GM18526 (cell line): ENCODE results near the gene CDK7.

ENCODE experiments used
- POLR2A ChIP-seq: IDR thresholded peaks from 3 replicates; pipeline ENCODE4 v1.6.1; 2011; ENCODE audit not compliant: insufficient read length; ENCODE audit errors: extremely low read depth

Gene CDK7

DNA sequence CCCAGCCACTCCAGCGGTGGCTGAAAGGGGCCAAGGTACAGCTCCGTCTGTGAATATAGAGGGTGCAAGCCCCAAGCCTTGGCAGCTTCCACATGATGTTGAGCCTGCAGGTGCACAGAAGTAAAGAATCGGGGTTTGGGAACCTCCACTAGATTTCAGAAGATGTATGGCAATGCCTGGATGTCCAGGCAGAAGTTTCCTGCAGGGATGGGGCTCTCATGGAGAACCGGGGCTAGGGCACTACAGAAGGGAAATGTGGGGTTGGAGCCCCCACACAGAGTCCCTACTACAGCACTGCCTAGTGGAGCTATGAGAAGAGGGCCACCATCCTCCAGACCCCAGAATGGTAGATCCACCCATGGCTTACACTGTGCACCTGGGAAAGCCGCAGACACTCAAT is 74.7 kb downstream of the CDK7 start:
- no peak for TF ChIP-seq POLR2A

DNA sequence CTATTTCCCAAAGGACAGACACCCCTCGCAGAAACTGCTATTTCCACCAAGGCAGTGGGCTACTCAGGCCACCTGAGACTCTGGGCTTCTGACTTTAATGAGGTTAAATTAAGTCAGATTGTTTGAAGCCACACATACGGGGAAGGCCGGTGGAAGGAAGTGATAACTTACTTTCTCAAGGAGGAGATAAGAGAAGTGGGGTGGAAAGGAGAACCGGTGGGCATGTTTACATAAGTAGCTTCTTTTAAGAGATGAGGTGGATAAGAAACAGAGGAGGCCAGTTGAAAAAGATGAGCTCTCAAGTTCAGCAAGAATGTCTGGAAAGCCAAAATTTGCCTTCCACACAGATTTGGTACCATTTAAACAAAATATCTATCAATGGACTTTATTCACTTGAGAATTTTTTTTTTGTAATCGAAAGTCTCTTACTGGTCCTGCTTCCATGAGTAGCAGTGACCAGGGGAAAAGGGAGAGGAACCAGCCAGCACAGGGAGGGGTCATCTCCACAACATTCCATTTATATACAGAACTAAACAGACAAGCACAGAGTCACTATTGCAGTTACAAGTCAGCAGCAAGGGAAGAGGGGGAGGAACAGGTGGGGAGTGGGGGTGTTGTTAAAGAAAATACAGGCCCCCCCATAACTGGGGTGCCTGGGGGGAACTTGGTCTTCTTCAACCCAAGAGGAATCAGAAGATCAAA is 77.9 kb downstream of the CDK7 start:
- TF ChIP-seq POLR2A: no peak

DNA sequence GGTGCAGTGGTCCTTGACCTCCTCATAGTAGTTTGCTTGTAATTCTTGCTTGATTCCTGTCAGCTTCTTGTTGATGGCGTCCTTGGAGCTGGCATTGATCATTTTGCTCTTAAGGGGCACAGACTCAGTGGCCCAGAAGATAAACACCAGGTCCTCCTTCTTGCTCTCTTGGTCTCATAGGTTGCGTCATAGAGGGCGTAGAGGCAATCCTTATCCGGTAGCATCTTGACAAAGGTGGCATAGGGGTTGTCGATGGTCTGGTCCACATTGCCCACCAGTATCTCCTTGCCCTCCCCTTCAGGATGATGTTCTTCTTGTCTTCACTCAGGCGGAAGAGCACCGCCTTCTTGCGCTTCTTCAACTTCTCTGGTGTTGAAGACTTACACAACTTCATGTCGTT is 78.7 kb downstream of the CDK7 start:
- no peak for TF ChIP-seq POLR2A

DNA sequence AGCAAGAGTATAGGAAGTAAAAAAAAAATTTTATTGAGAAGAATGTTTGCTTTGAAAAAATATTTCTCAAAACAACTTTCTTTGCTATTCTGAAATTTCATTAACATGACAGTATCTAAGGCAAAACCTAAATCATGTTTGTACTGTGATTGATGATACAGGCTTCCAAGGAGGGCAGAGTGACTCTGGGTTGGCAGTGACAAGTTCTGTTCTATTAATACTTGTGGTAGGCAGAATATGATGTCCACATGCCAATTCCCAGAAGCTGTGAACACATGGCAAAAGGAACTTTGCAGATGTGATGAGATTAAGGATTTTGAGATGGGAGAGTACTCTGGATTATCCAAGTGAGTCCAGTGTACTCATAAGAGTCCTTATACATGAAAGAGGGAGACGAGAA is 81.3 kb downstream of the CDK7 start:
- TF ChIP-seq POLR2A: no peak

DNA sequence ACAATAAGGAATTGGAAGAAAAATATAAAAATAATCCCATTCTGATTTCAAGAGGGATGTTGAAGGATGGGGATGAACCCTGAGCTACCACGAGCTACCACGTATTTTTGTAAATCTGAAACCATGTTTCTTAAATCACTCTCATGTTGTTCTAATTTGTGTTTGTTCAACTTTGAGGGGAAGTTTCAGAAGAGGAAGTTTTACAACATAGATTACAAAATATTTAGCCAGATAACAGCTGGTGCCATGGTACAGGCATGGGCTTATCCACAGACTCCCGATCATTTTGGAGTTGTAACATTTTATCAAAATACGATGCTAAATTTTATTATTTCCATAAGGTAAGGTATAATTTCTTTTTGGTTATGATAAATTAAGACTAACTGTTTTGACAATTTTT is 82.7 kb downstream of the CDK7 start:
- no peak for TF ChIP-seq POLR2A

DNA sequence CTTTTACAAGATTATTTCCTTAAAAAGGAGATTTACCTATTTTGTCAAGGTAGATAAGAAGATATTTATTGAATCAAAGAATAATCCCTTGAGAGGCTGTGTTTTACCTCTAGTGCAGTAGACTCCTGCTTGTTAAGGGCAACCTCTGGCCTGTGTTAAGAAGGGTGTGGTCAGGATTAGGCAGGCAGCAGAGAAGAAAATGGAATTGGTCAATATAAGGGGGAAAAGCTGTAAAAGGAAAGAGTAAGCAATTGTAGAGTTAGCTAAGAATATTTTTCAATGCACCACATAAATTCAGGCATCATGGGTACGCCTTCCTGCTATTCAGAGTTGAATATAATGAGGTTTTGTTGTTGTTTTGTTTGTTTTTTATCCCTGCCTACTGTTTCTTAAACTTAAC is 91.7 kb downstream of the CDK7 start:
- TF ChIP-seq POLR2A: no peak
